ENCODE results near the gene PLEKHA5.
"Not testable (repeated sequence)": the region's sequence is repeated elsewhere in the genome, so short reads cannot be mapped to it uniquely, and the experiment has no call there.

Gene PLEKHA5

DNA sequence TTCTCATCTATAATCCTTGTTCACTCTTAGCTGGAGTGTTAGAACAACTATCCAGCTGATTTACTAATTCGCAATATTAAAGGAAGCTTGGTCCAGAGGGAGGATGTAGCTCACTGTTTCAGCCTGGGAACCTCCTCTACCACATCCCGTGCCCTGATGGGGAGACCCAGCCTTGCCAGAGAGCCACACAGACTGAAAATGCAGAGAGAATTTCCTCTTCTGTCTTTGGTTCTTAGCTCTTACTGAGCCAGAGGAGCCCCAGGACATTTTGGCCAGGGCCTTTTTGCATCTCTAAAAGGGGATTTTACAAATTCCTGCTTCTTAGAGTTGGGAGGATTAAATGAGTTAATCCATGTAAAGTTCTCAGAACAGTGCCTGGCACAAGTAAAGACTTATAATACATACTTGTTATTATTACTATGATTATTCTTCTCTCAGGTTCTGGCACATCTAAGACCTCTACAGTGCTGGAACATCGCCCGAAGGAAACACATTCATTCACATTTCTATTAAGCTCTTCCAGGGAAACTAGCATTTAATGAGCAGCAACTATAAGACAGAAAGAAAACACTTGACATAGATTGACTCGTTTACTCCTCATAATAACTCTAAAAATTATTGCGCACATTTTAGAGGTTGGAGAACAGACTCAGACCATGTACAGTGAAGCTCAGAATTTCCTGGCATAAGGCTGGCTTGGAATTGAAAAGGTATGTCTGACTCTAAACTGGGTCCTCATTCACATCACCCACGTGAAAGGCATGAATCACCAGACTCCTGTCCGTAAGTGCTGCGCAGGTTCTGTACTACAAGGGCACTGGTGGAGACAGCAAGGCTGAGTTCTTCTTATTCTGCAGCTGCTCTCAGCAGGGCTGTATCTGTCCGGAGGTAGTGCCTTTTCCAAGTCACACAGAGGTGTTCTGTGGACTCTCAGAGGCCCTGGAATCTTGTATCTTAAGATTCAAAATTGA, 282.0 kb downstream of the PLEKHA5 start:
- no peak for DNase-seq

DNA sequence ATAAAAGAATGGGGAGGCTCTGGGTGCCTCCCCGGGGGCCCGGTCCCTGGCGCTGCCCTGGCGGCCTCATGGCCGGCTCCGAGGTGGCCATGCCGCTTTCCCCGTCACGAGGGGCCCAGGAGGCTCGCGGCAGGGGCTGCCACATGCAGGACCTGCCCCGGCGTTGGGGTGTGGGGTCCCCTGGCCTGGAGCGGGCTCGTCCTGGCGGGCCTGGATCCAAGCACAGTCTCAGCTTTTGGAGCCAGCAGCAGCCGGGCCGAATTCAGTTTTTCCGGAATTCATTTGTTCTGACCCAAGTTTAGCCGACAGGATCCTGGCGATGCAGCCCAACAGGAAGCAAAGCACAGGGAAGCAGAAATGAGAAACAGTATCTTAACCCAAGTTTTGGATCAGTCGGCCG, 283.3 kb downstream of the PLEKHA5 start:
- DNase-seq, result no peak

DNA sequence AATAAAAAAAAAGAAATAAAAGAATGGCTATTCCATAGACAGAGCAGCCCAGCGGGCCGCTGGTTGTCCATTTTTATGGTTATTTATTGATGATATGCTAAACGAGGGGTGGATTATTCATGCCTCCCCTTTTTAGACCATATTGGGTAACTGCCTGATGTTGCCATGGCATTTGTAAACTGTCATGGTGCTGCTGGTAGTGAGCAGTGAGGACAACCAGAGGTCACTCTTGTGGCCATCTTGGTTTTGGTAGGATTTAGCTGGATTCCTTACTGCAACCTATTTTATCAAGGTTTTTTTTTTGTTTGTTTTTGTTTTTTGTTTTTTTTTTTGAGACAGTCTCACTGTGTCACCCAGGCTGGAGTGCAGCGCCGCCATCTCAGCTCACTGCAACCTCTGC, 284.0 kb downstream of the PLEKHA5 start:
- DNase-seq, result not testable (repeated sequence)

DNA sequence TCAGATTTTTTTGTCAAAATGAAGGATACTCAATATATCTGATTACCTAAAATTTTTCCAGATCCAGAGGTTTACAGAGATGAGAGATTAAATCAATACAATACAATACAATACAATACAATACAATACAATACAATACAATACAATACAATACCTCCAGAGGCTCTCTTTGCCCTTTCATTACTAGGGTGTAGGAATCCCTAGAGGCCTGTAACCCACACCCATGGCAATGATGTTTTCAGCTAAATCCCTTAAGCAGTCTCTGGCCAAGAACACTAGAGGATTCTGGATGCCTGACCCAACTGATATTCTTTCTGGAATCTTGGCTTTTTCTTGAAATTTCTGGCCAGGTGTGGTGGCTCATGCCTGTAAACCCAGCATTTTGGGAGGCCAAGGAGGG, 286.0 kb downstream of the PLEKHA5 start:
- no peak for DNase-seq

DNA sequence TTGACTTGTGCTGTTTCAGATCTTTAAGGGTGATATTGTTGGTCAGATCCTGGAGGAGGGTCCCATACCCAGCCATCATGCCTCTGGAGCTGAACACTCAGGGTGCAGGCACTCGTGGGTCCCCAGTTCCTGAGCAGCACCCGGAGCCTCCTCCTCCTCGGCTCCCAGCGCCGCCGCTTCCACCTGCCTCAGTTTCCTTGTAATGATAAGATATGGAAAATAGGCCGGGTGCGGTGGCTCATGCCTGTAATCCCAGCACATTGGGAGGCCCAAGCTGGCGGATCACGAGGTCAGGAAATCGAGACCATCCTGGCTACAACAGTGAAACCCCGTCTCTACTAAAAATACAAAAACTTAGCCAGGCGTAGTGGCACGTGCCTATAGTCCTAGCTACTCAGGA, 289.6 kb downstream of the PLEKHA5 start:
- DNase-seq, result no peak

DNA sequence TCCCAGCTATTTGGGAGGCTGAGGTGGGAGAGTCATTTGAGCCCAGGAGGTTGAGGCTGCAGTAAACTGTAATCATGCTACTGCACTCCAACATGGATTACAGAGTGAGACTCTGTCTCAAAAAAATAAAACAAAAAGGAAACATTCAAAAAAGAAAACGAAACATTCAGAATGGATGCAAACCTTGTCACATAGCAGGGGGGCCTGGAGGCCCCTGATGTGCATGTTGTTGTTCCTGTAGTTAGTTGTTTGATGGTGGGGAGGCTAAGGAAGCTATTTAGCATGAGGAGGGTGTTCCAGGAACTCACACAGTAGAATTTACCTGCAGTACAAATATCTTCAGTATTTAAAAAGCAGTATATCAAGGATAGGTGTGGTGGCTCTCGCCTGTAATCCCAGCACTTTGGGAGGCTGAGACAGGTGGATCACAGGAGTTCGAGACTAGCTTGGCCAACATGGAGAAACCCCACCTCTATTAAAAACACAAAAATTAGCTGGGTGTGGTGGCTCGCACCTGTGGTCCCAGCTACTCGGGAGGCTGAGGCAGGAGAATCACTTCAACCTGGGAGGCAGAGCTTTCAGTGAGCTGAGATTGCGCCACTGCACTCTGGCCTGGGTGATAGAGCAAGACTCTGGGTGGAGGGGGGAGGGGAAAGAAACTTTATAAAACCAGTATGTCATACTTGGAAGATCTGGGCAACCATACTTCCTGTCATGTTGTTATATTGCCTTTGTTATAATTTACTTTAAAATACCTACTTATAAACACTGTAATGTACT, 292.2 kb downstream of the PLEKHA5 start:
- no peak for DNase-seq

DNA sequence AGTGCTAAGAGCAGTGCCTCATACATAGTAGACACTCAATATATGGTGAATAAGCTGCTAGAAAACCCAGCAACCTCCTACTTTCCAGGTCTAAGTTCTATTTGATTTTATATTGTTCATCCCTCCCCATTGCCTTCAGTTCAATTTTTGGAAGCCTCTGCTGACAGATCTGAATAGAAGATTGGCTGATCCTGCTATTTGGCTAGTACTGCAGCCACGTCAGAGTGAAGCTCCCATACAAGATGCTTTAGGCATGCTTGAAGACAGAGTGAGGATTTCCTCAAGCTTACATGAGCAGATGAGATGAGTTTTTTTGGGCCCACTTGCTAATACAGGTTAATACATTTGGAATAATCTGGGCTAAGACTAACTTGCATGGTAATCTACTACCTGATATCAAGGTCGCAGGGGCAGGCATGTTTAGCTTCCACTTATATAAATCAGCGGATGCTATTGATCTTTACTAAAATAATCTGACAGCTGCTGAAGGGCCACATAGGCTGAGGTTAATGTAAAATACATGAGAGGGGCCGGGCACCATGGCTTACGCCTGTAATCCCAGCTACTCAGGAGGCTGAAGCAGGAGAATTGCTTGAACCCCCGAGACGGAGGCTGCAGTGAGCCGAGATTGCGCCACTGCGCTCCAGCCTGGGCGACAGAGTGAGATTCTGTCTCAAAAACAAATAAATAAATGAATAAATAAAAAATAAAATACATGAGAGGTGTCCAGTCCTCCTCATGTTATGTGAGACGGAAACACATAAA, 293.8 kb downstream of the PLEKHA5 start:
- no peak for DNase-seq

Data from activated CD4-positive, alpha-beta T cell treated with anti-CD3 and anti-CD28 coated beads for 48 hours (primary cell).